Measurements from ENCODE around the gene FBXO3. TPM values are rescaled to one million over a fixed set of nuclear protein-coding genes. Genes with fewer than 3 reads are reported as not detected.

Gene FBXO3
- total and polyA plus RNA-seq, 2 of the 13 experiments (the other 11 are each of a cell fraction or from before 2014, with no cell fraction given), result 20.4 to 27.6 TPM

- 0 out of 2 replicates have a peak, but pooled peaks have one; percentile 12 for TF ChIP-seq ZBTB43 (CRISPR knock-in tag; conservative IDR thresholded peaks at IDR 0.05)
- TF ChIP-seq MNT (IDR thresholded peaks at IDR 0.05), result 0 out of 2 replicates have a peak, but pooled peaks have one; percentile 11
- TF ChIP-seq HMG20A (CRISPR knock-in tag; IDR thresholded peaks at IDR 0.05; ENCODE audit: borderline replicate concordance), result 0 out of 2 replicates have a peak, but pooled peaks have one; percentile 15
- TF ChIP-seq FOSL2 (CRISPR knock-in tag; IDR thresholded peaks at IDR 0.05), result 0 out of 2 replicates have a peak, but pooled peaks have one; percentile 16
- TF ChIP-seq ZNF143 (CRISPR knock-in tag; IDR thresholded peaks at IDR 0.05), result peak; percentile 70
- TF ChIP-seq ZNF414 (CRISPR knock-in tag; IDR thresholded peaks at IDR 0.05), result 0 out of 2 replicates have a peak, but pooled peaks have one; percentile 55
- no peak for TF ChIP-seq ZNF274 (CRISPR knock-in tag; IDR thresholded peaks at IDR 0.05)
- TF ChIP-seq ZNF83 (CRISPR knock-in tag; IDR thresholded peaks at IDR 0.05; ENCODE audit: borderline replicate concordance), result peak; percentile 22; the same call in 1 of the 2 replicates
- 0 out of 2 replicates have a peak, but pooled peaks have one; percentile 4 for TF ChIP-seq THAP11 (CRISPR knock-in tag; IDR thresholded peaks at IDR 0.05)
- TF ChIP-seq SALL1 (CRISPR knock-in tag; IDR thresholded peaks at IDR 0.05), result peak; percentile 44; the same call in 1 of the 2 replicates
- peak; percentile 74; the same call in 1 of the 2 replicates for TF ChIP-seq ZNF670 (CRISPR knock-in tag; IDR thresholded peaks at IDR 0.05; ENCODE audit: borderline replicate concordance)
- TF ChIP-seq ZNF569 (CRISPR knock-in tag; IDR thresholded peaks at IDR 0.05; ENCODE audit: borderline replicate concordance), result no peak
- TF ChIP-seq HNF1B (CRISPR knock-in tag; IDR thresholded peaks at IDR 0.05), result peak; percentile 61; the same call in 1 of the 2 replicates
- peak; percentile 13; the same call in 1 of the 2 replicates for TF ChIP-seq RAD21 (CRISPR knock-in tag; IDR thresholded peaks at IDR 0.05)
- TF ChIP-seq POGZ (CRISPR knock-in tag; IDR thresholded peaks at IDR 0.05), result peak; percentile 41
- TF ChIP-seq ZNF121 (CRISPR knock-in tag; IDR thresholded peaks at IDR 0.05), result 0 out of 2 replicates have a peak, but pooled peaks have one; percentile 34
- TF ChIP-seq MXI1 (IDR thresholded peaks at IDR 0.05; ENCODE audit: borderline replicate concordance, low read depth, low read length), result peak; percentile 56; the same call in 1 of the 3 replicates
- no peak for TF ChIP-seq ZSCAN21 (CRISPR knock-in tag; IDR thresholded peaks at IDR 0.05; ENCODE audit: borderline replicate concordance)
- TF ChIP-seq NONO (IDR thresholded peaks at IDR 0.05), result no peak
- peak; percentile 48; the same call in 1 of the 2 replicates for TF ChIP-seq NONO (CRISPR knock-in tag; conservative IDR thresholded peaks at IDR 0.05)
- no peak for TF ChIP-seq MTERF4 (CRISPR knock-in tag; IDR thresholded peaks at IDR 0.05)
Observed at GRCh38 chr11:33700502-33701271, 73.6 kb downstream of the FBXO3 start, which contains the start of gene C11orf91 (continued).

All from HepG2 (cell line).